Stimulated activated memory B cell treated with anti-CD40 and anti-IgM and Interleukin-4, amounts not matched to agents 10 μg/mL and 1 μg/mL and 100 μg/mL, for 72 hours (primary cell): ENCODE data around the gene VCAN.

ENCODE experiments used
- ATAC-seq: fragments of 150-1000 bp; cut with Tn5 transposase; 2 replicates; pipeline ENCODE4 v1.10.0; 2021
- H3K27ac Mint-ChIP-seq: one replicate; pipeline ENCODE4 v1.8.0; 2022; ENCODE audit warnings: mild to moderate bottlenecking, mixed read lengths
- H3K27me3 Mint-ChIP-seq: one replicate; pipeline ENCODE4 v1.8.0; 2022; ENCODE audit warnings: mixed read lengths
- H3K36me3 Mint-ChIP-seq: one replicate; pipeline ENCODE4 v1.8.0; 2022; ENCODE audit warnings: mixed read lengths
- H3K4me1 Mint-ChIP-seq: one replicate; pipeline ENCODE4 v1.8.0; 2022; ENCODE audit warnings: mixed read lengths
- H3K4me3 Mint-ChIP-seq: one replicate; pipeline ENCODE4 v1.8.0; 2022; ENCODE audit warnings: mild to moderate bottlenecking, moderate library complexity, mixed read lengths
- H3K9me3 Mint-ChIP-seq: one replicate; pipeline ENCODE4 v1.8.0; 2022; ENCODE audit warnings: mixed read lengths

VCAN gene

DNA sequence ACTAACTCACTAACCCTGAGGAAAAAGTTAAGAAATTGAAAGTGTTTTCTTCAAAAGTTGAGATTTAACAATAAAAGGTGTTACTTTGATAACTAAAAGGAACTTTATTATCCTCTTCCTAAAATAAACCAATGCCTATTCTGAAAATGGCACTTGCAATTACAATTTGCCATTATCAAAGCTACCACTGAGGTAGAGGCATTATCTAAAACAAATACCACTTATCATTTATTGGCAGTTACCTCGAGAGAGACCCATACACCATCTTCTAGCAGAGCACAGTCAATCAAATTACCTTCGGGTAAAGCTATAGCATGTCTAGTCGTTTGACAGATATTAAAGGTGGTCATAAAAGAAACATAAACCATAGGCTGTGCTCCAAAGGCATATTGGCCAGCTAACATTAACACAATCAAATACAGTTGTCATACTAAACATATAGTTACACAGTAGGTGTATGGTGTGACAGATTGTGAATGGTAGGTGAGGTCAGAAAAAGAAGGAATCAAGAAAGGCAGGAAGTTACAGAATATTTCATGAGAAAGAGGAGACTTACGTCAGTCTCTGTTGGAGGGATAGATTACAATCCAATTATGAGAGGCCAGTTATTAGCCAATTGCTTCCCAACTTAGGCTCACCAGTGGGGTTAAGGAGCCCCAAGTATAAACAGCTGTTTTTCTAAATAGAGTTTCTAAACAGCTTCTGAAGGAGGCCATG lies 56.3 kb downstream of the VCAN start:
- Mint-ChIP-seq H3K9me3 (no peaks in the 10 kb centered on the region), H3K27ac (no peak overlapping the region), H3K27me3 (no peaks in the 10 kb centered on the region), H3K4me1 (no peaks in the 10 kb centered on the region), H3K4me3 (no peak overlapping the region), H3K36me3 (no peaks in the 10 kb centered on the region)
- ATAC-seq: no peak

DNA sequence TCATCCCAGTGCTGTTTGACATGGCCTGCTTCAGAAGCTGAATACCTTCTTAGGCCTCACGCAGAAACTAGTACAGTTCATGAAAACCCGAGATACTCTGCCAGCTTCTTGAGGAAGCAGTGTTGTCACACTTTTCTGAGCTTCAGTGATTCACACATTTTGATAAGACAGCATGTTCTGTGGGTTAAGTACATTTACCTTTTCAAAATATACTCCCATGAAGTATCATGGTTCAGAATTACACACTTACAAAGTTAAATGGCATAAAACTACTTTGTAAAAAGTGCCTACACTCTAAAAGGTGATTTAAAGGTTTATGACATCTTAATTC lies 56.9 kb downstream of the VCAN start:
- Mint-ChIP-seq H3K4me3 (no peak overlapping the region), H3K36me3 (no peaks in the 10 kb centered on the region)

DNA sequence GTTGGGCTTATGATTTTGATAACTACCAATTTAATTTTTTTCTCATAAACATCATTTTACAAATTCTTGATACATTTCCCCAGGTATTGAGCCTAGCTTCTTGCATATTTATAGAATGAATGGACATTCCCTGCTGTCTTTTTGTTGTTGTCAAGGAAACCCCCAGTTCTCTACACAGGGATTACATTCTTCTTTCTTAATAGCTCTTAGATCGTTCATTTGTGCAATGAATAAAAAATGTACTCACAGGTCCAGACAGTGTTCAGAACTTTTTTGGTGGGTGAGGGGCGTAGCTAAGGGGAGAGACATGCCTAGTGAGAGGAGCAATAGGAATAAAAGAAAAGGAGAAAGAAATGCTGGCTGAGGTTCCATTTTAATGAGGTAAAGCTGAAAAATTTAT lies 58.6 kb downstream of the VCAN start:
- H3K27ac Mint-ChIP-seq: no peak overlapping the region
- no peak for ATAC-seq
- no peaks in the 10 kb centered on the region for H3K4me1 Mint-ChIP-seq
- no peaks in the 10 kb centered on the region for H3K36me3 Mint-ChIP-seq
- H3K9me3 Mint-ChIP-seq: no peaks in the 10 kb centered on the region
- no peak overlapping the region for H3K4me3 Mint-ChIP-seq
- no peaks in the 10 kb centered on the region for H3K27me3 Mint-ChIP-seq

More for the DNA sequence above, 56.9 kb downstream of the VCAN start:
- ATAC-seq: no peak
- H3K27me3 Mint-ChIP-seq: no peaks in the 10 kb centered on the region
- no peaks in the 10 kb centered on the region for H3K4me1 Mint-ChIP-seq
- H3K9me3 Mint-ChIP-seq: no peaks in the 10 kb centered on the region
- no peak overlapping the region for H3K27ac Mint-ChIP-seq

DNA sequence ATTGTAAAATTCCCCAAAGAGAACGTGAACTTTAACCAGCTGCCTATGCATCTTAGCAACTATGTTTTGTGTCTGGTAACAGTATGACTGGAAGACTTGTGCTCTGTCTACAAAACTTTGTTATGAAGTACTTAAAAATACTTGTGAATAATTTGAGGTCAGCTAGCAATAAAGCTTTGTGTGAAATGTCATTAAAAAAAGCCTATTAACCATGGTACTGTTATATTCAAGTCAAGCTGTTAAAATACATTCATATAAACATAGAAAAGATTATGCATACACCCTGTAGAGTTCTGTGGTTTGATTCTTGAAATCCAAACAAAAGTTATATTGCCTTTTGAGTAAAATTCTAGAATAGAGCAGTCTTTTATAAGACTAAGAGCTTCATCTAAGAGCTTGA lies 60.1 kb downstream of the VCAN start:
- Mint-ChIP-seq H3K27me3 (no peaks in the 10 kb centered on the region), H3K4me3 (no peak overlapping the region), H3K4me1 (no peaks in the 10 kb centered on the region), H3K36me3 (no peaks in the 10 kb centered on the region), H3K9me3 (no peaks in the 10 kb centered on the region), H3K27ac (no peak overlapping the region)
- ATAC-seq: no peak

DNA sequence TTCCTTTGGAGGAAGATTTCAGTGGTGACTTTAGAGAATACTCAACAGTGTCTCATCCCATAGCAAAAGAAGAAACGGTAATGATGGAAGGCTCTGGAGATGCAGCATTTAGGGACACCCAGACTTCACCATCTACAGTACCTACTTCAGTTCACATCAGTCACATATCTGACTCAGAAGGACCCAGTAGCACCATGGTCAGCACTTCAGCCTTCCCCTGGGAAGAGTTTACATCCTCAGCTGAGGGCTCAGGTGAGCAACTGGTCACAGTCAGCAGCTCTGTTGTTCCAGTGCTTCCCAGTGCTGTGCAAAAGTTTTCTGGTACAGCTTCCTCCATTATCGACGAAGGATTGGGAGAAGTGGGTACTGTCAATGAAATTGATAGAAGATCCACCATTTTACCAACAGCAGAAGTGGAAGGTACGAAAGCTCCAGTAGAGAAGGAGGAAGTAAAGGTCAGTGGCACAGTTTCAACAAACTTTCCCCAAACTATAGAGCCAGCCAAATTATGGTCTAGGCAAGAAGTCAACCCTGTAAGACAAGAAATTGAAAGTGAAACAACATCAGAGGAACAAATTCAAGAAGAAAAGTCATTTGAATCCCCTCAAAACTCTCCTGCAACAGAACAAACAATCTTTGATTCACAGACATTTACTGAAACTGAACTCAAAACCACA lies 67.4 kb downstream of the VCAN start:
- ATAC-seq: no peak
- Mint-ChIP-seq H3K9me3 (no peaks in the 10 kb centered on the region), H3K27me3 (no peaks in the 10 kb centered on the region), H3K27ac (no peak overlapping the region), H3K4me3 (no peak overlapping the region), H3K4me1 (peaks cover 10% of the 10 kb centered on the region), H3K36me3 (no peaks in the 10 kb centered on the region)

DNA sequence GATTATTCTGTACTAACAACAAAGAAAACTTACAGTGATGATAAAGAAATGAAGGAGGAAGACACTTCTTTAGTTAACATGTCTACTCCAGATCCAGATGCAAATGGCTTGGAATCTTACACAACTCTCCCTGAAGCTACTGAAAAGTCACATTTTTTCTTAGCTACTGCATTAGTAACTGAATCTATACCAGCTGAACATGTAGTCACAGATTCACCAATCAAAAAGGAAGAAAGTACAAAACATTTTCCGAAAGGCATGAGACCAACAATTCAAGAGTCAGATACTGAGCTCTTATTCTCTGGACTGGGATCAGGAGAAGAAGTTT lies 67.9 kb downstream of the VCAN start:
- Mint-ChIP-seq H3K36me3 (no peaks in the 10 kb centered on the region), H3K9me3 (no peaks in the 10 kb centered on the region), H3K27ac (no peak overlapping the region), H3K4me1 (peaks cover 10% of the 10 kb centered on the region), H3K4me3 (no peak overlapping the region), H3K27me3 (no peaks in the 10 kb centered on the region)
- no peak for ATAC-seq

DNA sequence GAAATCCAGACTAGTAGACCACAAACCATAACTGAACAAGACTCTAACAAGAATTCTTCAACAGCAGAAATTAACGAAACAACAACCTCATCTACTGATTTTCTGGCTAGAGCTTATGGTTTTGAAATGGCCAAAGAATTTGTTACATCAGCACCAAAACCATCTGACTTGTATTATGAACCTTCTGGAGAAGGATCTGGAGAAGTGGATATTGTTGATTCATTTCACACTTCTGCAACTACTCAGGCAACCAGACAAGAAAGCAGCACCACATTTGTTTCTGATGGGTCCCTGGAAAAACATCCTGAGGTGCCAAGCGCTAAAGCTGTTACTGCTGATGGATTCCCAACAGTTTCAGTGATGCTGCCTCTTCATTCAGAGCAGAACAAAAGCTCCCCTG lies 68.6 kb downstream of the VCAN start:
- Mint-ChIP-seq H3K36me3 (no peaks in the 10 kb centered on the region), H3K4me1 (peaks cover 10% of the 10 kb centered on the region), H3K4me3 (no peak overlapping the region), H3K9me3 (no peaks in the 10 kb centered on the region), H3K27me3 (no peaks in the 10 kb centered on the region), H3K27ac (no peak overlapping the region)
- no peak for ATAC-seq

DNA sequence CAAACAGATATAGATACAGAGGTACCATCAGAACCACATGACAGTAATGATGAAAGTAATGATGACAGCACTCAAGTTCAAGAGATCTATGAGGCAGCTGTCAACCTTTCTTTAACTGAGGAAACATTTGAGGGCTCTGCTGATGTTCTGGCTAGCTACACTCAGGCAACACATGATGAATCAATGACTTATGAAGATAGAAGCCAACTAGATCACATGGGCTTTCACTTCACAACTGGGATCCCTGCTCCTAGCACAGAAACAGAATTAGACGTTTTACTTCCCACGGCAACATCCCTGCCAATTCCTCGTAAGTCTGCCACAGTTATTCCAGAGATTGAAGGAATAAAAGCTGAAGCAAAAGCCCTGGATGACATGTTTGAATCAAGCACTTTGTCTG lies 69.2 kb downstream of the VCAN start:
- no peak overlapping the region for H3K4me3 Mint-ChIP-seq
- no peaks in the 10 kb centered on the region for H3K36me3 Mint-ChIP-seq
- H3K27ac Mint-ChIP-seq: no peak overlapping the region
- no peak for ATAC-seq
- H3K4me1 Mint-ChIP-seq: peaks cover 10% of the 10 kb centered on the region
- H3K27me3 Mint-ChIP-seq: no peaks in the 10 kb centered on the region
- no peaks in the 10 kb centered on the region for H3K9me3 Mint-ChIP-seq

DNA sequence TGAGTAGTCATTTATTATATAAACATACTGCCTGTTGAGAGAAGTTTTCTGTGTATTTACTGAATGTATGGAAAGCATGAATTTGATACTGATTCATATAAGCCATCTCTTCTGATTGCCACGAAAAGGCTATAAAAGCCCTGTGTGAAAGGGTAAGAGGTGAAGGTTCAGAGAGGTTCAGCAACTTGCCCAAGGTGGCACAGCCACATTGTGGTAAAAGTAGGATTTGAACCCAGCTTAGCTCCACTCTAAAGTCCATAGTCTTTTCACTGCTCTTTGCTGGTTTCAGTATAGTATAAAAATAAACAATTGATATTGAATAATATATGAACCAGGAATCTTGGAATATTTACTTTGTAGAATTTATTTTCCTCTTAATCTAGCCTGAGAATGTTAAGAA lies 71.3 kb downstream of the VCAN start:
- no peak for ATAC-seq
- no peak overlapping the region for H3K27ac Mint-ChIP-seq
- peaks cover 10% of the 10 kb centered on the region for H3K4me1 Mint-ChIP-seq
- H3K9me3 Mint-ChIP-seq: no peaks in the 10 kb centered on the region
- no peaks in the 10 kb centered on the region for H3K27me3 Mint-ChIP-seq
- H3K36me3 Mint-ChIP-seq: no peaks in the 10 kb centered on the region
- no peak overlapping the region for H3K4me3 Mint-ChIP-seq

DNA sequence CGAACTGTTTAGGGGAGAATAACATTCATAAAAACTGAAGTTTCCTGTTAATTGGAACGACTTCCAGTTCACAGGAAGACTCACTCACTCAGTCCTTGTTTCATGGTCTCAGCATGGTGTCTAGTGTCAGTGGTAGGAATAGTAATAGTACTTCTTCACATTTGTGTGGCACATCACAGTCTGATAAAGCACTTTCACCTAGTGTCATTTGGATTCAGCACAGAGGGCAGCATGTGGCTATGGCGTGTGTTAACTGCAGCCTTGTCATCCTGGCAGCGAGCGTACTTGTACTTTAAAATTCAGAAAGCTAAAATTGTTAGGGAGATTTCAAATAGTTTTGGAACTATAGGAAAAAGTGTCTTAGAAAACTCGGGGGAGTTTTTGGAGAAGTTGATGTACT lies 72.4 kb downstream of the VCAN start:
- no peak for ATAC-seq
- Mint-ChIP-seq H3K27ac (no peak overlapping the region), H3K4me1 (peaks cover 8% of the 10 kb centered on the region), H3K36me3 (no peaks in the 10 kb centered on the region), H3K4me3 (no peak overlapping the region), H3K9me3 (no peaks in the 10 kb centered on the region), H3K27me3 (no peaks in the 10 kb centered on the region)

DNA sequence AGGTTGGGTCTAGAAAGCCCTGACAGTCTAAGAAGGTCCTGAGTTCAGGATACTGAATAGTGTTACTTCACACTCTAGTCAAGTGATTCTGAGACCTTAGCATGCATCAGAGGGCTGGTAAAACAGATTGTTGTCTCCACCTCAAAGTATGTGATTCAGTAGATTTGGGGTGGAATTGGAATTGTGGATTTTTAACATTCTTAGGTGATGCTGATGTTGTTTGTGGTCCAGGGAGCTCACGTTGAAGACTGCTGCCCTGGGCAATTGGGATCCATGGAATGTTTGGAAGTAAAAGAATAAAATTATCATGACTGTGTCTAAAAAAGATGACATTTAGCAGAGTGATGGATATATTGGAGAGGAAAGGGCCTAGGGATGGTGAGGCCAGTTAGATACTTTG lies 75.6 kb downstream of the VCAN start:
- H3K4me1 Mint-ChIP-seq: no peaks in the 10 kb centered on the region
- H3K4me3 Mint-ChIP-seq: no peak overlapping the region
- H3K27me3 Mint-ChIP-seq: no peaks in the 10 kb centered on the region
- no peak for ATAC-seq
- H3K27ac Mint-ChIP-seq: no peak overlapping the region
- H3K9me3 Mint-ChIP-seq: no peaks in the 10 kb centered on the region
- no peaks in the 10 kb centered on the region for H3K36me3 Mint-ChIP-seq

DNA sequence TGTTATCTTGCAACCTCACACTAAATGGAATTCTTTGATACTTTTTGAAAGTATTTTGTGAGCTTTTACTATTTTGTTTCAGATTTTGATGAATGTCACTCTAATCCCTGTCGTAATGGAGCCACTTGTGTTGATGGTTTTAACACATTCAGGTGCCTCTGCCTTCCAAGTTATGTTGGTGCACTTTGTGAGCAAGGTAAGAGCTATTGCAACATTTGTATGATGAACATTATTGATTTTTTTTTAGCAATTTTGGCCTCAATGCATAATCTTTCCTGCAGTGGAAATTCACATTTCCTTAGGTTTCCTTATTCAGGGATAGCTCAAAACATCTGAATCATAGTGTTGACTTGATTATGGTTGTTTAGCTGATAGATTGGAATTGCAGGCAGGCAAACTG lies 76.3 kb downstream of the VCAN start:
- Mint-ChIP-seq H3K4me1 (no peaks in the 10 kb centered on the region), H3K4me3 (no peak overlapping the region), H3K36me3 (no peaks in the 10 kb centered on the region), H3K27ac (no peak overlapping the region), H3K9me3 (no peaks in the 10 kb centered on the region), H3K27me3 (no peaks in the 10 kb centered on the region)
- no peak for ATAC-seq

DNA sequence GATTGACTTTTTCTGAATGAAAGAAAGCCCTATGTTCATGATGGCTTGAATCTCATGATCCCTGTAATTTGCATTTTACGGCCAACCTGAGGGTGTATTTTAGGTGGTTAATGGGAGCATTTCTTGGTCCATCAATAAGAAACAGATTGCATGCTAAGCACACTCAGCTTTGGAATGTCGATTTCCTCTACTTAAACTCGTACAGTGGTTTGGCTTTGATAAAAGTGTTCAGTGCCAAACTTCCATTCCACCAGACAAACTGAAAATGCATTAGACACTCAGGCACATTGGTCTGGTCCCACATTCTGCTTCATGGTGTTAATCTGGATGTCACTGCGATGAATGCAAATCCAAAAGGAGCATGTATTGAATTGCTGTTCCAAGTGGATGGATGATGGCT lies 77.0 kb downstream of the VCAN start:
- no peaks in the 10 kb centered on the region for H3K36me3 Mint-ChIP-seq
- H3K9me3 Mint-ChIP-seq: no peaks in the 10 kb centered on the region
- H3K27ac Mint-ChIP-seq: no peak overlapping the region
- no peak for ATAC-seq
- H3K4me3 Mint-ChIP-seq: no peak overlapping the region
- H3K4me1 Mint-ChIP-seq: no peaks in the 10 kb centered on the region
- no peaks in the 10 kb centered on the region for H3K27me3 Mint-ChIP-seq

DNA sequence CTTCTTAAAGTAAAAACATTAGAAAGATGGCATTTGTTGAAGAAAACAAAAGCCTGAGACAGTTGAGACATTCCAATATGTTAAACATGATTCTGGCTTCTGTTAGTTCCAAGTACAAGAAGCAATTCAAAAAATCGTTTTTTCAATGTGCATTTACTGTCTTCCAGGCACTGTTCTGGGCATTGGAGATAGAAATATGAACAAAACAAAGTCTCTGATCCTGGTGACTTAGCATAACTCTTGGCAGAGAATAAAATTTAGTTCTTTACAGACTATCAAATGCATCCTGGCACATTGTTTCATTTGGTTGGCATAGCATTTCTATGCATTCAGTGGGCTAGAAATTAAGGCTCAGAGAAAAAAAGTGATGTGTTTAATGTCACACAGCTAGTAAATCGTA lies 77.5 kb downstream of the VCAN start:
- no peak for ATAC-seq
- H3K4me1 Mint-ChIP-seq: no peaks in the 10 kb centered on the region
- no peaks in the 10 kb centered on the region for H3K9me3 Mint-ChIP-seq
- H3K4me3 Mint-ChIP-seq: no peak overlapping the region
- no peaks in the 10 kb centered on the region for H3K27me3 Mint-ChIP-seq
- H3K27ac Mint-ChIP-seq: no peak overlapping the region
- H3K36me3 Mint-ChIP-seq: no peaks in the 10 kb centered on the region

DNA sequence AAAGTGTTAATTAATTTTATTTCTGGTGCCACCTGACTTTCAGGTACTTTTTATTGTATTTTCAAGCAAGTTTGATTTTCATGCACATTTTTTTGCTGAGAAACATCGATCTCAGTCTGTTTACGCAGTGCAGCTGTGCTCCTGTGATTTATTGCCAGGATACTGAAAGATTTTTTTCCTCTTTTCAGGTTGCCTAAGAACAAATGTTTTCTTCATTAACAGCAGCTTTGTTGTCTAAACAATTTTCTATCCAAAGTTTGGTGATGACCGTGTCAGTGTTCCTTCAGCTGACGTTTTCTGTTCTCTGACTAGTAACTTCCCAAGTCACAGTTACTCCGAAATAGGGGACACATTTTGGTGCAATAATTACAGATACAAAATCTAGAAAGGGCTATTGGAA lies 78.1 kb downstream of the VCAN start:
- no peak overlapping the region for H3K27ac Mint-ChIP-seq
- no peak overlapping the region for H3K4me3 Mint-ChIP-seq
- no peaks in the 10 kb centered on the region for H3K9me3 Mint-ChIP-seq
- no peak for ATAC-seq
- H3K27me3 Mint-ChIP-seq: no peaks in the 10 kb centered on the region
- H3K4me1 Mint-ChIP-seq: no peaks in the 10 kb centered on the region
- H3K36me3 Mint-ChIP-seq: no peaks in the 10 kb centered on the region

DNA sequence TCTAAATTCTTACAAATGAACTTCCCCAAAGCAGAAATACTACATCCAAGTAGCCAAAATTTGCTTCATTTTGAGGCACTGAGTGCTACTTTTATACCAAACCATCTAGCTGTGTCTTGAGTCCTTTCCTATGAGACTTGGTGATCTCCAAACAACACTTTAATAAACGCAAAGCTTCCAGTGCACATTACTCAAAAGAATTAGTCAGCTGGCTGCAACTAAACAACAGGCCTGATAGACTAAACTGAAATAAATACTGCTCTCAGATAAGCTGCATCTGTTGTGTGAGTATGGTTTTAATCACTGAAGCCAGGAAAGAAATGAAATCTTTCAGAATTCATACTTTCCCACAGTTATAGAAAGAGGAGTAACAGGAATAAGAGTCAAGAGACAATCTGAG lies 80.3 kb downstream of the VCAN start:
- no peaks in the 10 kb centered on the region for H3K36me3 Mint-ChIP-seq
- ATAC-seq: no peak
- no peaks in the 10 kb centered on the region for H3K27me3 Mint-ChIP-seq
- no peaks in the 10 kb centered on the region for H3K9me3 Mint-ChIP-seq
- H3K27ac Mint-ChIP-seq: no peak overlapping the region
- H3K4me1 Mint-ChIP-seq: no peaks in the 10 kb centered on the region
- no peak overlapping the region for H3K4me3 Mint-ChIP-seq

DNA sequence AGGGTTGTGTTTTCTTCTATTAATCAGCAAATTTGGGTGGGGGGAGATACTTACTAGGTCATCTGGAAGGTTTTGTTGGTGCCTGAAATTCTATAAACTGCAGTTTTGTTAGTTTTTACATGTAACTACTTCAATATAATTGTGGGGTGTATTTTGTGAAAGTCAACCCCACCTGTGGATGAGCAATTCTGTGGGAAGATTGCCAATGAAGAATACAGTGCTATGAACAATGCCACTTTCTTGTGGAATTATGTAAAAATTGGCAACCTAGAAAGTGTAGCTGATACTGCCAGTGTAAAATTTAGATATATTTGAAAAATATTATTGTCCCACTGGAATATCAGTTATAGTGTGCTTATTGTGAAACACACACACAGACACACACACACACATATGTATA lies 80.7 kb downstream of the VCAN start:
- H3K9me3 Mint-ChIP-seq: no peaks in the 10 kb centered on the region
- H3K4me3 Mint-ChIP-seq: no peak overlapping the region
- ATAC-seq: no peak
- no peaks in the 10 kb centered on the region for H3K36me3 Mint-ChIP-seq
- H3K4me1 Mint-ChIP-seq: no peaks in the 10 kb centered on the region
- no peaks in the 10 kb centered on the region for H3K27me3 Mint-ChIP-seq
- no peak overlapping the region for H3K27ac Mint-ChIP-seq
